ENCODE results near the gene RELB.

Gene RELB

DNA sequence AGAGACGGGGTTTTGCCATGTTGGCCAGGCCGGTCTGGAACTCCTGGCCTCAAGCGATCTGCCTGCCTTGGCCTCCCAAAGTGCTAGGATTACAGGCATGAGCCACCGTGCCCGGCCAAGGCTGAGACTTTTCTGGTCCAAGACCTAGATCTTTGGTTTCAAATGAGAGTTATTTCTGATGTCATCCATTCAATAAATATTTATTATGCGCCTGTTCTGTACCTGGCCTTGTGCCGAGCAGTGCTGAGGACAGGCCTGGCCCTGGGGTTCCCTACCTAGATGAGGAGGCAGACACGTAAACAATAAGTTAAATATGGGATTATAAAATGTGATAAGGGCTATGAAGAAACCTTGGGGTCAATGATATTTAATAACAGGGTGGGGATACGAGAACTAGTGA, 4.5 kb downstream of the RELB start:
- Histone ChIP-seq H3K36me3 (replicated peaks; ENCODE audit: insufficient read depth, low read length) (no peaks in the 10 kb centered on the region; the same call in 1 of the 2 replicates), H3K9me3 (replicated peaks; ENCODE audit: insufficient read depth, low read length) (no peaks in the 10 kb centered on the region), H3K4me1 (ENCODE audit: low read length) (peaks cover 6% of the 10 kb centered on the region; the same call in 1 of the 2 replicates), H3K4me2 (ENCODE audit: low read depth, low read length) (no peak overlapping the region), H3K4me3 (ENCODE audit: low read length) (no peak overlapping the region), H3K79me2 (ENCODE audit: low read length) (peaks cover 20% of the 10 kb centered on the region), H3F3A (ENCODE audit: insufficient read depth, low read length) (peaks cover 3% of the 10 kb centered on the region), H3K27me3 (replicated peaks; ENCODE audit: insufficient read depth, low read length) (no peaks in the 10 kb centered on the region), H2AFZ (ENCODE audit: low read length) (no peak overlapping the region), H3K9me2 (replicated peaks; ENCODE audit: insufficient read depth, low read length) (no peaks in the 10 kb centered on the region), H3K9ac (ENCODE audit: low read length) (no peak overlapping the region), H4K20me1 (ENCODE audit: insufficient read depth, low read length) (no peaks in the 10 kb centered on the region), H3K27ac (ENCODE audit: low read length) (no peak overlapping the region)
- DNase-seq, result no peak
- TF ChIP-seq EZH2 (optimal IDR thresholded peaks at IDR 0.05; ENCODE audit: low read depth, low read length) (no peak), EZH2phosphoT487 (IDR thresholded peaks at IDR 0.05; ENCODE audit: low read length) (no peak)
- TF ChIP-seq, protein P1, sequence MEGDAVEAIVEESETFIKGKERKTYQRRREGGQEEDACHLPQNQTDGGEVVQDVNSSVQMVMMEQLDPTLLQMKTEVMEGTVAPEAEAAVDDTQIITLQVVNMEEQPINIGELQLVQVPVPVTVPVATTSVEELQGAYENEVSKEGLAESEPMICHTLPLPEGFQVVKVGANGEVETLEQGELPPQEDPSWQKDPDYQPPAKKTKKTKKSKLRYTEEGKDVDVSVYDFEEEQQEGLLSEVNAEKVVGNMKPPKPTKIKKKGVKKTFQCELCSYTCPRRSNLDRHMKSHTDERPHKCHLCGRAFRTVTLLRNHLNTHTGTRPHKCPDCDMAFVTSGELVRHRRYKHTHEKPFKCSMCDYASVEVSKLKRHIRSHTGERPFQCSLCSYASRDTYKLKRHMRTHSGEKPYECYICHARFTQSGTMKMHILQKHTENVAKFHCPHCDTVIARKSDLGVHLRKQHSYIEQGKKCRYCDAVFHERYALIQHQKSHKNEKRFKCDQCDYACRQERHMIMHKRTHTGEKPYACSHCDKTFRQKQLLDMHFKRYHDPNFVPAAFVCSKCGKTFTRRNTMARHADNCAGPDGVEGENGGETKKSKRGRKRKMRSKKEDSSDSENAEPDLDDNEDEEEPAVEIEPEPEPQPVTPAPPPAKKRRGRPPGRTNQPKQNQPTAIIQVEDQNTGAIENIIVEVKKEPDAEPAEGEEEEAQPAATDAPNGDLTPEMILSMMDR (IDR thresholded peaks at IDR 0.05; ENCODE audit: low read length), result no peak

DNA sequence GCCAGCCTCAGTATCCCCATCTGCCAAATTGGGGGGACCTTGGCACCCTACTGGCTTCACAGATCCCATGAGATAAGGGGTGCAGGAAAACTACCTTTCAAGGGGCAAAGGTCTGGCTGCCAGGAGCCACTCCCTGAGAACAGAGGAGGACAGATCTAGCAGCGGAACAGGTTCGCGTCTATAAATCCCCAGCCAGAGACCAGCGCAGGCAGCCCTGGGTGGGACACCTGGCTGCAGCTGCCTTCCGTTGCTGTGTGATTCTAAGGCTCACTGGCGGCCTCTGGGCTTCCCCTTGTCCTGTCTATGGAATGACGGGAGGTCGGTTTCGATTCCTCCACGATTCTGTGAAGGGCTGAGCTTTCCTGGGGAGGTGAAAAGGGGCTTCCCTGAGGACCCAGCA, 7.3 kb downstream of the RELB start:
- no peaks in the 10 kb centered on the region for H3K4me1 ChIP-seq (ENCODE audit: low read length)

DNA sequence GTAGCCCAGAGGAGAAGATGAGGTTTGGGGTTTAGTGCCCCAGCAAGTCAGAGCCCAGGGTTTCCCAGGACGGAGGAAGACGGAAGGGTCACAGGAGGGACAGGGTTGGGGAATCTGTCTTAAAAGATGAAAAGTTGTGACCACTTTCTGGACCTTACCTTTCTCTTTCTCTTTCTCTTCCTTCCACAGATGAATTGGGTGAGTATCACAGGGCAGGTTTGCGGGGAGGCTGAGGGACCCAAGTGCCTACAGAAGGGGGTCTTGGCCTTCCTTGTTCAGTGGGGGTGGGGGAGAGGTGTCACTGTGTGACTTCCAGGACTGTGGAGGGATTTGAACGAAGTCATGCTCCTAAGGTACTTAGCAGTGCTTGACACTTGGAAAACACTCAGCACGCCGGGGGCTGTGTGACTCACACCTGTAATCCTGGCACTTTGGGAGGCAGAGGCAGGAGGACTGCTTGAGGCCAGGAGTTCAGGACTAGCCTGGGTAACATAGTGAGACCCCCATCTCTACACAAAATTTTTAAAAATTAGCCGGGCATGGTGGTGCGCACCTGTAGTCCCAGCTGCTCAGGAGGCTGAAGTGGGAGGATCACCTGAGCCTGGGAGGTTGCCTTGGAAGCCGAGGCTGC, 8.5 kb downstream of the RELB start:
- Histone ChIP-seq H3K4me3 (ENCODE audit: low read length) (no peak overlapping the region), H3K9me3 (replicated peaks; ENCODE audit: insufficient read depth, low read length) (no peaks in the 10 kb centered on the region), H3K4me2 (ENCODE audit: low read depth, low read length) (no peak overlapping the region), H3K27me3 (replicated peaks; ENCODE audit: insufficient read depth, low read length) (no peaks in the 10 kb centered on the region), H3K36me3 (replicated peaks; ENCODE audit: insufficient read depth, low read length) (no peaks in the 10 kb centered on the region), H3K9me2 (replicated peaks; ENCODE audit: insufficient read depth, low read length) (no peaks in the 10 kb centered on the region), H3K27ac (ENCODE audit: low read length) (no peak overlapping the region), H4K20me1 (ENCODE audit: insufficient read depth, low read length) (no peaks in the 10 kb centered on the region), H3F3A (ENCODE audit: insufficient read depth, low read length) (0 out of 2 replicates have a peak, but pooled peaks cover 3% of the 10 kb centered on the region), H3K4me1 (ENCODE audit: low read length) (no peaks in the 10 kb centered on the region), H3K9ac (ENCODE audit: low read length) (no peak overlapping the region), H2AFZ (ENCODE audit: low read length) (no peak overlapping the region), H3K79me2 (ENCODE audit: low read length) (peaks cover 7% of the 10 kb centered on the region; the same call in 1 of the 2 replicates)
- no peak for DNase-seq
- no peak for TF ChIP-seq EZH2phosphoT487 (IDR thresholded peaks at IDR 0.05; ENCODE audit: low read length)
- TF ChIP-seq EZH2 (optimal IDR thresholded peaks at IDR 0.05; ENCODE audit: low read depth, low read length), result no peak
- TF ChIP-seq, protein P1 (IDR thresholded peaks at IDR 0.05; ENCODE audit: low read length), result no peak

More for the DNA sequence above, 7.3 kb downstream of the RELB start:
- no peak overlapping the region for H3K4me2 ChIP-seq (ENCODE audit: low read depth, low read length)
- peaks cover 9% of the 10 kb centered on the region for H3K79me2 ChIP-seq (ENCODE audit: low read length)
- no peak overlapping the region for H3K9ac ChIP-seq (ENCODE audit: low read length)
- H3K36me3 ChIP-seq (replicated peaks; ENCODE audit: insufficient read depth, low read length), result no peaks in the 10 kb centered on the region; the same call in 1 of the 2 replicates
- no peak overlapping the region for H3K4me3 ChIP-seq (ENCODE audit: low read length)
- H3K27ac ChIP-seq (ENCODE audit: low read length), result no peak overlapping the region
- no peaks in the 10 kb centered on the region for H3K27me3 ChIP-seq (replicated peaks; ENCODE audit: insufficient read depth, low read length)
- H4K20me1 ChIP-seq (ENCODE audit: insufficient read depth, low read length), result no peaks in the 10 kb centered on the region
- no peak overlapping the region for H2AFZ ChIP-seq (ENCODE audit: low read length)
- TF ChIP-seq EZH2phosphoT487 (IDR thresholded peaks at IDR 0.05; ENCODE audit: low read length), result no peak
- TF ChIP-seq EZH2 (optimal IDR thresholded peaks at IDR 0.05; ENCODE audit: low read depth, low read length), result no peak
- TF ChIP-seq, protein P1 (IDR thresholded peaks at IDR 0.05; ENCODE audit: low read length), result no peak
- 0 out of 2 replicates have a peak, but pooled peaks cover 3% of the 10 kb centered on the region for H3F3A ChIP-seq (ENCODE audit: insufficient read depth, low read length)
- no peak for DNase-seq
- no peaks in the 10 kb centered on the region for H3K9me2 ChIP-seq (replicated peaks; ENCODE audit: insufficient read depth, low read length)
- H3K9me3 ChIP-seq (replicated peaks; ENCODE audit: insufficient read depth, low read length), result no peaks in the 10 kb centered on the region
